RWPE1 (cell line): ENCODE data around the gene RFX2.

Source experiments
- CTCF ChIA-PET: fragments of 350-600 bp; sonication (Branson Sonifier 250); formaldehyde crosslinking; extraction: SDS; loops from one replicate; lab custom pipeline; 2021; lab: Yijun Ruan, JAX
- POLR2A ChIA-PET: fragments of 400-600 bp; formaldehyde crosslinking; extraction: SDS; loops from one replicate; lab custom pipeline; 2020; ENCODE audit warnings: antibody characterized with exemption; ENCODE audit not compliant: low non-redundant PET; lab: Yijun Ruan, JAX
- DNase-seq: peaks from one replicate; pipeline ENCODE4 v3.0.0; 2012; ENCODE audit warnings: low spot score
- H3K27ac ChIP-seq: fragments of 450-650 bp; 2 replicates; pipeline ENCODE4 v1.5.1; 2017
- CTCF ChIP-seq: fragments of 450-650 bp; conservative IDR thresholded peaks from 2 replicates; pipeline ENCODE4 v1.5.1; 2017; ENCODE audit warnings: low read depth, mild to moderate bottlenecking

RFX2 gene

DNA sequence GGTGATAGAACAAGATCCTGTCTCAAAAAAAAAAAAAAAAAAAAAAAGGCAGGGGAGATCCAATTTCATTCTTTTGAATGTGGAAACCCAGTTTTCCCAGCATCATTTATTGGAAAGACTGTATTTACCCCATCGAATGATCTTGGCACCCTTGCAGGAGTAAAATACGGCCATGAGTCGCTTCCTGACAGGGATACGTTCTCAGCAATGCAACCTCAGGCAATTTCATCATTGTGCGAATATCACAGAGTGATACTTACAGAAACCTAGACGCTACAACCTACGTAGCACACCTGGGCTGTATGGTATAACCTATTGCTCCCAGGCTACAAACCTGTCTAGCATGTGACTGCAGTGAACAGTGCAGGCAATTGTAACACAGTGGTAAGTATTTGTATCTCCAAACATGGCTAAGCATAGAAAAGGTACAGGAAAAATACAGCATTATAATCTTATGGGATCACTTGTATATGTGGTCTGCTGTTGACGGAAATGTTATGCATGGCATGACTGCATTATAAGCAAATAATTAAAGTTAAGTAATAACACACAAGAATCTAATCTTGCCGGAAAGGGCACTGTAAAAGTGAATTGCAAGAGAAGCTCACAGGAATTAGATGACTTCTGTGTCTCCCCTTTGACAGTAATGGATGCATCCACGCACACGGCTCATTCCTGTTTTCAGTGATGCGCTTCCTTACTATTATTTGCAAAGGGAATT lies 24.1 kb downstream of the RFX2 start:
- ChIA-PET CTCF (no interaction called here), POLR2A (no interaction called here)
- TF ChIP-seq CTCF, result no peak
- peak overlapping the region; percentile 71 for H3K27ac ChIP-seq
- DNase-seq, result peak; percentile 49

- H3K27ac ChIP-seq, result peak overlapping the region; percentile 37
- POLR2A ChIA-PET, result no interaction called here
- TF ChIP-seq CTCF, result no peak
- DNase-seq, result no peak
- CTCF ChIA-PET, result no interaction called here
Observed at GRCh38 chr19:6084821-6085220, 25.5 kb downstream of the RFX2 start.

- ChIA-PET POLR2A (no interaction called here), CTCF (no interaction called here)
- no peak for DNase-seq
- H3K27ac ChIP-seq, result peak overlapping the region; percentile 65
- no peak for TF ChIP-seq CTCF
Observed at GRCh38 chr19:6079107-6079506, 31.2 kb downstream of the RFX2 start.

DNA sequence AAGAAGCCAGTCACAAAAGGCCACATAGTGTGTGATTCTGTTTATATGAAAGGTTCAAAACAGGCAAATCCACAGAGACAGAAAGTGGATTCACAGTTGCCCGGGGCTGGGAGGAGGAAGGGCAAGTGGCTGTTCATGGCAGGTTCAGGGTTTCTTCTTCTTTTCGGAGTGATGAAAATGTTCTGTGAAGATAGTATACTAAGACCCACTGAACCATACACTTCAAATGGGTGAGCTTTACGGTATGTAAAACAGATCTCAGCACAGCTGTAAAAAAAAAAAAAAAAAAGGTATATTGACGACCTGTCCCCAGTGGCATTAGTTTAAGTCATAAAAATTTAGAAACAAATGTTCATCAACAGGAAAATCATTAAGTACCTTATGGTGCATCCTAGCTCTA lies 32.2 kb downstream of the RFX2 start:
- H3K27ac ChIP-seq, result peak overlapping the region; percentile 98
- ChIA-PET CTCF (no interaction called here), POLR2A (no interaction called here)
- TF ChIP-seq CTCF, result no peak
- DNase-seq, result no peak

GRCh38 chr19:6076675-6077463 lies 33.4 kb downstream of the RFX2 start:
- POLR2A ChIA-PET, result interaction anchor here (0.6 to 1.6 kb wide), 4 partner anchors 11 to 1394 kb away, joined by 3 to 10 read pairs (median 6); no protein-coding TSS in a partner anchor
- TF ChIP-seq CTCF, result no peak
- peak; percentile 76 for DNase-seq
- H3K27ac ChIP-seq, result peak overlapping the region; percentile 98
- CTCF ChIA-PET, result no interaction called here

- ChIA-PET POLR2A (interaction anchor here (0.8 to 1.6 kb wide), 2 partner anchors 12 to 19 kb away, joined by 4 to 8 read pairs; no protein-coding TSS in a partner anchor), CTCF (interaction anchor here (1.3 kb wide), 1 partner anchor 49 kb away, joined by 3 read pairs; no protein-coding TSS in a partner anchor)
- H3K27ac ChIP-seq, result peak overlapping the region; percentile 98
- DNase-seq, result no peak
- no peak for TF ChIP-seq CTCF
Observed at GRCh38 chr19:6076291-6076665, 34.0 kb downstream of the RFX2 start.
